NOMO-1 treated with DMSO at 0.1 percent for 48 hours (cell line): ENCODE measurements around the gene C9orf152.
A peak's percentile ranks its signal among the peaks of the same experiment; 100 is the strongest.
"Not testable (repeated sequence)": the region's sequence is repeated elsewhere in the genome, so short reads cannot be mapped to it uniquely, and the experiment has no call there.

ENCODE experiments used
- DNase-seq: peaks from one replicate; lab custom pipeline; 2025; ENCODE audit not compliant: unreplicated experiment; lab: John Stamatoyannopoulos, UW

The C9orf152 gene

DNA sequence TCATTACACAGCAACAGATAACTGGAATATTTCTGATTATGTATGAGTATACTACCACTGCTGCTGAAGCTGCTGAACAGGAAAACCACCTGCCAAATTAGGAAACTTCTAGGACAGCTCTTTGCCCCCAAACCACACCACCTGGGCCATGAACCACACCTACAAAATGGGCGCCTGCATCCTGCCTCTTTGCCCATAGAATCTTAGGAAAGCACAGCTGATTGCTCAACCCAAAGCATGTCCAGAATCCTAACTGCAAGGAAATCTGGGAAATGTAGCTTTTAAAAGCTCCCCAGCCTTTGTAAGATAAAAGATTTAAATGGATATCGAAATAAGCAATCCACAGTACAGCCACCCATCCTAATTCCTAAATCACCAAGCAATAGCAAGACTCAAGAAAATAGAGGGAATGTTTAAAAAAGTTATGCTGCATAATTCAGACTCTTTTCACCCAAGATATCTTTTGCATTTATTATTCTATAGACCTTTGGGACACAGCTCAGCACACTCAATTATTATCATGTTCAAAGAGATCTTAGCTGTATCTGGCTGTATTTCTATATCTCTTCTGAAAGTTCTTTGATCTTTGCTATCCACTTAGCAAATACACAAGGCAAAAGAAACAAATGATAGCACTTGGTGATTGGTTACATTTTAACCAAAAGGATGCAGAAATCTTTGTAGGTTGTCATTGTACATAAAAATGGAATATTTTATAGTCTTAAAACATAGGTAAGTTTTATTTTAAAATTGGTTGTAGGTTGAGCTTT lies 6.8 kb upstream of the C9orf152 start:
- DNase-seq, result no peak

DNA sequence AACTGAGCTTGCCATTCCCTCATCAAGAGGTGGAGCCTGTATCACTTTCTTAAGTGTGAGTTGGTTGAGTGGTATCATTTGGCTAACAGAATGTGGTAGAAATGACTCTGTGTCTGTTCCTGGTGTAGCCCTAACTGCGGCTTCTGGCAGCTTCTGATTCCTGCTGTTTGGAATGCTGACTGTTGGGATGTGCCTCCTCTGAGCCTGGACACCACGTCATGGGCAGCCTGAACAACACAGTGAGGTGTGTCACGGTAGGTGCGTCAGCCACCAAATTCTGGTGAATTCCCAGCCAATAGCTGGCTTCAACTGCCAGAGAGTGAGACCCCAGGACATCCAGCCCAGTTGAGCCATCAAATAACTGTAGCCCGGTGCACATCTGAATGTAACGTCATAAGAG lies 6.1 kb upstream of the C9orf152 start:
- no peak for DNase-seq

DNA sequence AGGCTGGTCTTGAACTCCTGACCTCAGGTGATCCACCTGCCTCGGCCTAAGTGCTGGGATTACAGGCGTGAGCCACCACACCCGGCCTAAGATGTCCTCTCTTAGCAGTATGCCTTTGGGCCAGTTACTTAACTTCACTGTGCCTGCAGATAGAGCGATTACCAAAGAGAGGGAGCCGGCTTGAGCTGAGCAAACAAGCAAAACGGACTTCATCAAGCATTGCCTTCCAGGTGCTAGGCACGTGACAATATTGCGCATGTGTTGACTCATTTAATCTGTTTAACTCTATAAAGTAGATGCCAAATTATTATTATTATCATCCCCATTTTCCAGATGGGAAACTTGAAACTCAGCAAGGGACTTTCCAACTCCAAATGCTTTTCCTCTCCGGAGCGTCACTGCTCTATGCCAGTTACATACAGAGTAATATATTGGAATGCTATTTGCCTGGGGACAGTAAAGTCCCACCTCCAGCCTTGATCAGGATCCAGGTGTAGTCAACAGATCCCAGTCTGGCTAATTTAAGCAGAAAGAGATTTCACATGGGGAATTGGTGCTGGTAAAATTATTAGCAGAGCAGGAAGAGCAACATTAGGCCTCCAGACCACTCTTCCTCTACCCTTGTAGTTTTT lies 5.6 kb upstream of the C9orf152 start:
- no peak for DNase-seq

DNA sequence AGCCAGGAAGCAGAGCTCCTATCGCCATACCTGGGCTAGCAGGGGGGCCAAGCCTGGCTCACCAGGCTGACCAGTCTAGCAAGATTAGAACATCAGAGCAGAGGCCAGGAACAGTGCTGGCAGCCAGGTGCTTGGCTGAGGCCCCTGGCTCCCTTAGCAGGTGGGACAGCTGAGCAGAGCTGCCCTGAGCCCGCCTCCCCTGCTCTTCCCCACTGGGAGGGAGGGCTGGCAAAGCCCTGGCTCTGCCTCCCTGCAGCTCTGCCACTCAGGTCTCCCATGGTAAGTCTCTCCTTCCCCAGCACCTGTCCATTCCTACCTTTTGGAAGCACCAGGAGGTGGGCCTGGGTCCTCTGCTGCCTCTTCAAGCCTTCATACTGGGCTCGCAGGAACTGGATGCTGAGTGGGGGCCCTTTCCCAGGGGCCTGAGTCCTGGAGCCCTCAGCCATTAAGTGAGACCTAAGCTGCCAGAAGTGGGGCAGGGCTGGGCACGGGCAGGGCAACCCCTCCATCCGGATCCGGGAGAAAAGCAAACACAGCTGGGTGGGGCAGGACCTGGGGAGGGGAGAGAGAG lies 803 bp downstream of the C9orf152 start:
- no peak for DNase-seq

DNA sequence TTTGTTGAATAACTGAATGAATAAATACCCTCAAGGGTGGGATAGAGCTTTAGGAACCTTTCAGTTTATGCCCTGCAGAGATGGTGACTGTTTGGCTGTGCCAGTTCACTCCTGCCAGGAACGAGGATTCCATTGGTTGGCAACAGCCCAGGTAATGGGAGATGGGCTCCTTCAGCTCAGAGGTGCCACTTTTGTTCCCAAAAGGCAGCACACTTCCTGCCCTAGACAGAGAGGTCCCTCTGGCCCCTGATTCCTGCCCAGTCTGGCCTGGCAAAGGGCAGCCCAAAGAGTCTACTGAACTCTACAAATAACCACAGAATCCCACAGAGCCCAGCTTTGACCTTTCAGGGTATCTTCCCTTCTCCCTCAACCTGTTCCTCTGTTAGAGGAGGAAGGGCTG lies 1.6 kb downstream of the C9orf152 start:
- no peak for DNase-seq

DNA sequence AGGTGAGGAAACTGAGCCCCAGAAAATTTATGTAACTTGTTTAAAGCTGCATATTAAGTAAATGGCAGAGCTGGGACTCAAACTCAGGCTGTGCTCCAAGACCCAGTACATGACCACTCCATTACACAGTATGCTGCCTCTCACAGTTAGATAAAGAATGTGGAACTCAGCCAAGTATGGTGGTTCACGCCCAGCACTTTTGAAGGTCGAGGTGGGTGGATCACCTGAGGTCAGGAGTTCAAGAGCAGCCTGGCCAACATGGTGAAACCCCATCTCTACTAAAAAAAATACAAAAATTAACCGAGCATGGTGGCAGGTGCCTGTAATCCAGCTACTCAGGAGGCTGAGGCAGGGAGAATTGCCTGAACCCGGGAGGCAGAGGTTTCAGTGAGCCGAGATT lies 2.3 kb downstream of the C9orf152 start:
- DNase-seq, result not testable (repeated sequence)

DNA sequence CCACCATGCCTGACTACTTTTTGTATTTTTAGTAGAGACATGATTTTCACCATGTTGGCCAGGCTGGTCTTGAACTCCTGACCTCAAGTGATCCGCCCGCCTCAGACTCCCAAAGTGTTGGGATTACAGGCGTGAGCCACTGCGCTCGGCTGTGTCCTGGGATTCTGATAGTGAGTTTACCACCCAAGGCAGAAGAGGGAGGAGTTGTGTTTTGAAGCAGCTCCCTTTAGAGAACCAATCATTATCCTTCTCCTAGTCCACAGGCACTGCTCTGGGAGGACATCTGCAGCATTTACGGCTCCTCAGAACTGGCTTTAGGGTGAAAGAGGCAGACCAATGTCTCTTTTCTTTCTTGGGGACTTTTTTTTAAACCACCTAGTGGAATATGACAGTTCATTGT lies 5.7 kb downstream of the C9orf152 start:
- DNase-seq, result no peak

DNA sequence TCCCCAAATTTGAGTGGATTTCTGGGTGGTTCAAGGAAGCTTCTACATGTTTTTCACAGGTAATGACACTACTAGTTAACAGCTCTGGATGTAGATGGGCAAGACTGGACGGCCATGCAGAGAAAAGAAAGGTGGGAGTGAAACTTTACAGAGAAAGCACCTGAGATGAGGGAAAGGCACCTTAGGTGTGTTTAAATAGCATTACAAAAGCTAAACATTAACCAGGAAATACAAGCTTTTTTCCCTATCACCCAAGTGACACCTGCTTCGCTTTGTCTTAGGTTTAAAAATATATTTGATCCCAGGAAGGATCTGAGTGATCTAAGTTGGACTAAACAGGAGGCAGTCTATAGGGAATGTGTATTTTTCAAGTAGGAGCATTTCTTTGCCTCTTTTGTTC lies 8.3 kb downstream of the C9orf152 start:
- no peak for DNase-seq

DNA sequence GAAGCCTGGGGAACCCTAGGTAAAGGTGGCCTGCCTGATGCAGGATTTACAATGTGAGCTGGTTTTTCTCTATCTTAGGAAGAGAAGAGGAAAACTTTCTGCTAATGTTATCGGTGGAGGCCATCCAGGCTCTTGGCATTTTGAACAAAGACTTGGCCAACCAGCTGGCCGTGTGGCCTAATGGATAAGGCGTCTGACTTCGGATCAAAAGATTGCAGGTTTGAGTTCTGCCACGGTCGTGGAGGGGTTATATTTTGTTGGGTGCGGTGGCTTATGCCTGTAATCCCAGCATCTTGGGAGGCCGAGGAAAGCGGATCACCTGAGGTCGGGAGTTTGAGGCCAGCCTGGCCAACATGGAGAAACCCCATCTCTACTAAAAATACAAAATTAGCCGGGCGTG lies 9.6 kb downstream of the C9orf152 start:
- no peak for DNase-seq

DNA sequence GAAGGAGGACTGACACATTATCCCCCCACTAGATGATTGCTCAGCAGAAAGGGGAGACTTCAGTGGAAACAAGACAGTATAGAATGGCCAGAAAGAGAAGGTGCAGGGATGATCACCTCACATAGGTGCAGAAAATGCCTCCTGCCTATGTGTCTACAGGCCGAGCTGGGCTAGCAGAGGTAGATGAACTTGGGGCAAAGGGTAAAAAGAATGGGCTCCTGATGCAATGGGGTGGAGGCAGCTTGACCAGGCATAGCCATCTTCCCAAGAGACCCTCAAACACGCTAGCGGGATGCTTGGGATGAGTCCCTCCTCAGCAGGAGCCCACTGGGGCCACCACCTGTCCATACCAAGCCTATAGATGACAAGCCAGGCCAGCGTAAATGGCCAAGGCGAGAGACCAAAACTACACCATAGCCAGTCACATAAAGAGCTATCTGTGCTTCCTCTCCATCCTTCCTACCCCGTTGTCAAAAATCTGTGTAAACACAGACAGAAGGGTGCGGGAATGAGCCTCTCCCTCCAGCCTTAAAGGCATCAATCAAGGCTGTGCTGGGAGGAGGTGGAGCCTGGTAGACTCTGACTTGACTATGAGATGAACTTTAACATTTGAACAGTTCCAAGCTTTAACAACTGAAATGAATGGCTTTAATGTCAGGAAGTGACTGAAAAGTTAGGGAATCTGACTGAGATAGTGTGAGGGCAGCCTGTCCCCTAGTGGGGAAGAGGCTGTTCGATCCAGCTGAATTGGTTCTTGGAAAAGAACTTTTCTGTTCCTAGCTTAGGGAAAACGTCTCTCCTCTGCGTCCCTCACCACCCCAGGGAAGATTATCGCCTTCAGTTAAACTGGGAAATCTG lies 10.4 kb downstream of the C9orf152 start:
- no peak for DNase-seq

DNA sequence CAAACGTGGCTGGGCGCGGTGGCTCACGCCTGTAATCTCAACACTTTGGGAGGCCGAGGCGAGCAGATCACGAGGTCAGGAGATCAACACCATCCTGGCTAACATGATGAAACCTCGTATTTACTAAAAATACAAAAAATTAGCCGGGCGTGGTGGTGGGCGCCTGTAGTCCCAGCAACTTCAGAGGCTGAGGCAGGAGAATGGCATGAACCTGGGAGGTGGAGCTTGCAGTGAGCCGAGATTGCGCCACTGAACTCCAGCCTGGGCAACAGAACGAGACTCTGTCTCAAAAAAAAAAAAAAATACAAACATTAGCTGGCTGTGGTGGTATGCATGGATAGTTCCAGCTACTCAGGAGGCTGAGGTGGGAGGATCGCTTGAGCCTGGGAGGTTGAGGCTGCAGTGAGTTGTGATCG lies 11.9 kb downstream of the C9orf152 start:
- not testable (repeated sequence) for DNase-seq

DNA sequence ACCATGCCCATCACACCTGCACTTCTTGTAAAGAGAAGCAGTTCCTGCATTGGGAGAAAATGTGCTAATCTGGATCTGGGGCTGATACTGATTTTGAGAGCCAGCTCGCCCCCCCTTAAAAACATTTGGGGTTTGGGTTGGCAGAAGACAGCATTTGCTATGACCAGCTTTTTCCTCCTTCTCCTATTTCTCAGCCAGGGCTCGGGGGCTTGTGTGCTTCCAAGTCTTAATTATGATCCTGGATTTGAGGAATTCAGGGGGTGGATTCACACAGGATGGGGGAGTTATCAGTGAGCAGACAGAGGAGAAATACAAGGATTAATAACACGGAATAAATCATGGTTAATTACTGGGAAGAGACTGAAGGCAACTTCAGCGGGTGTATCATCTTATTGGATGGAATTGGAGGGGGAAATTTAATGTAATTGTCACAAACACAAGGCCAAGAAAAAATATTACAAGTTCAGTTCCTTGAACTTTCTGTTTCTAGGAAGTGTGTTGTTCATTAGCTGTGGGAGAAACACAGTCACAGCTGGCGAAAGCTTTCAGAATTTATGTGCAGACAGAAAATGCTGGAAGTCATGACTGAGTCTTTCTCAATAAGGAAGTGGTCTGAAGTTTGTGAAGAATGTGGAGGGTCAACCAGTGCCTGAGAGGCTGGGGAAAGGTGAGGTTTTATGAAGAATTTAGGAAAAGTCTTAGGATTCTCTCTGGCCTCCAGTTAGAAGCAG lies 15.3 kb downstream of the C9orf152 start:
- peak; percentile 56 for DNase-seq

DNA sequence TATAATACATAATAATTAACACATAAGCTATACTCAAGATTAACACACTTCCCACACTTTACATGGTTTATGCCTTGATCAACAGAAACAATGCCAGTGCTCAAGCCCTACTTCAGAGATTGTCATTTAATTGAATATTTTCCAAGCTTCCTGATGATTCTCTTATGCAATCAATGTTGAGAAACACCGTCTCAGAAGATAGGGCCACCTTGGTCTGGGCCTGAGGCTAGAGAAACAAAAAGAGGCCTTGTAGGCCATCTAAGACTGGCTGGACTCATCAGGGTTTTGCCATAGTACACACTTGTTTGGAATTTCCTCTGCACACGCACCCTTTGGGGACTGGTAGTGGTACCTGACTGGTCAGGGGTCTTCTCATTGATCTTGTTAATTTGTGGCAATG lies 16.3 kb downstream of the C9orf152 start:
- no peak for DNase-seq

DNA sequence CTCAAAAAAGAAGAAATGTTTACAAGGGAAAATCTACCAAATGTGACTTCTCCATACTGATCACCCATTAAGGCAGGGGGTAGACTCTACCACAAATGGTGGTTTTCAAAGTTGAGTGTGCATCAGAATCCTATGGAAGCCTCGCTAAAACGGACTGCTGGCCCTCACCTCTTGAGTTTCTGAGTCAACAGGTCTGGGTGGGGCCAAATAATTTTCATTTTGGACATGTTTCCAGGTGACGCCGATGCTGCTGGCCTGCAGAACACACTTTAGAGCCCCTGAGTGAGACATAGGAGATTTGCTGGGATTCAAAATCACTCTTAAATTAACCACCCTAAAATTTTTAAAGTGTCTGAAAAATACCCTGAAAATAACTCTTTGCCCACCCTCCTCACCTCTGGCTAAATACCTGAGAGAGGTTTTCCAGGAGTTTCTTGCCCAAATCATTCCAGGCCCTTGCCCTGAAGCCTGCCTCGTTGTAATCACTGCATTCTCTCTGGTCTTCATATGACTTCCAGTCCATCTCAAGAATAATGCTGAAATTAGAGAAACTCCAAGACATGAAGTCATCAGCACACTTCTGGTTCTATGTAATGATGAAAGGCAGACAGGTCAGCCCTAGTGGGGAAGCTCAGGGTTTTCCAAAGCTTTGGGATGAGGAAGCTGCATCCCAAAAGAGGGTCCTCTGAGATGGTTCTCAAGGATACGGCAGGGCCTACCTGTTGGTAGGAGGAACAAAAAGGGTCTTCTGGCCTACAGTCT lies 18.2 kb downstream of the C9orf152 start:
- DNase-seq, result peak; percentile 18

DNA sequence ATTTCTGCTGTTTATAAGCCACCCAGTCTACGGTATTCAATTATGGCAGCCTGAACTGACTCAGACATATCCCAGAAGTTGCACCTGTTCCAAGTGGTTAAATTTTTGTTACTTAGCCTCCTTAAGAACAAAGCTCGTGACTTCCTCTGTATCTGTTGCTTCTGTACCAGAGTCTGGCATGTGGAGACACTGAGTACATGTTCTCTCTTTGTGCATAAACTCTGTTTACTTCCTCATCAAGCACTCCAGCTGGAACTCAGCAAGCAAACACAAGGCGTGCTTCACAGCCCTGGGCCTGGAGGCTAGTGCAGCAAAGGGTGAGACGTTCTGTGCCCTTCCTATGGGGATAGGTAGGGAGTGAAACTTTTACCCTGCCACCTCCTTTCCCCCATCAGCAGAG lies 19.0 kb downstream of the C9orf152 start:
- DNase-seq, result peak; percentile 68

DNA sequence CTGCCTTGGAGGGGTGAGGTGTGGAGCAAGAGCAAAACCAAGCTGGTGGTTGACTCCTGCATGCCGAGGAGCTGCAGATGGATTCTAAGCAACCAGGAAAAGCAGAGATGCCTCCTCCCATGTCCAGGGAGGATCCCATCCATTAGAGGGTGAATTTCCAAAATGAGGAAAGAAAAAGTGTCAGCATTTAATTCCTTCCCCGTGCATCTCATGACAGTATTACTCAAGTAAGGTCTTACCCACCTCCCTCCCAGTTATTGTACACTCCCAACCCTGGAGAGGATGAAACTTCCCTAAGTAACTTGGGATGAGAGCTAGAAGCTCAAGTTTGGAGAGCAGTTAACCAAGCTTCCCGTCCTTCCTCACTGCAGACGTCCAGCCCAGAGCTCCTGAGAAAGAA lies 19.9 kb downstream of the C9orf152 start:
- DNase-seq, result no peak

DNA sequence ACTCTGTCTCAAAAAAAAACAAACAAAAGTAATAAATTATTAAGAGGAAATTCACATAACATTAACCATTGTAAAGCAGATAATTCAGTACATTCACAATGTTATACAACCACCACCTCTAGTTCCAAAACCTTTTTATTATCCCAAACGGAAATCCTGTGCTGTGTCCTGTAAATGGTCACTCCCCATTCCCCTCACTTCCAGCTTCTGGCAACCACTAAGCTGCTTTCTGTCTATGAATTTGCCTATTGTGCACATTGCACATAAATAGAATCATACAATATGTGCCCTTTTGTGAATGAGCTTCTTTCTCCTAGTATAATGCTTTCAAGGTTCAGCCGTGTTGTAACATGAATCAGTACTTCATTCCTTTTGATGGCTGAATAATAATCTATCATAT lies 20.8 kb downstream of the C9orf152 start:
- no peak for DNase-seq

DNA sequence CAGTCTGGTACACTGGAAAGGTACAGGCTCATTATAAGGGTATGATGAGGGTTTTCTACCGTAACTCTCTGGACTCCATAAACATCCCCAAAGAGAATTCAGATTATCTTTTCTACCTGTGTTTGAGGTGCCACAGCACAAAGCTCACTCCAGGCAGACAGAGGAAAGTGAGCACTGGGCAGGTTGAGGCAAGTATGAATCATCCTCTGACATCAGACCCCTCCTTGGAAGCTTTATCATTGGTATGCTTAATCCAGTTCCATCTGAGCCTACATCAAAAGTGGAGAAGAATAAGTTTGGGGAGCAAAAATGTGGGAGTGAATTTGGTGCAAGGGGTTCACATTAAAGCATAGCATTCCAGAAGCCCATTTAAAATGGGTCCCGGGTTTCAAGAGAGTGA lies 21.7 kb downstream of the C9orf152 start:
- no peak for DNase-seq

DNA sequence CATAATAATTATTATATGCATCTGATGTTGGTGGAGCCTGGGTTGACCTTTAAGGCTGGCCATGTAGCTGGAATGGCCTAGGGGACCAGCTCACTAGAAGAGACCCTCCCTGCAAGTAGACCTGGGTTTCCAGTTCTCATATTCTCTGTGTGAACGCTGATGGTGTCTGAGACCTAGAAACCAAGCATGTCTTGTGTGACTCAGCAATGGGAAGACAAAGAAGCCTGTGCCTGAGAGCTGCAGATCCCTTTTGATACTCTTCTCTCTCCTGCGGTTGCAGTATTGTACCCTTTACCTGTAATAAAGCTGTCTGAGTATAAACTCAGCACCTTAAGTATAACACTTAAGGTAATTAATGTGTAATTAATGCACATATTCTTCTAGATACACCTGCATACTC lies 22.2 kb downstream of the C9orf152 start:
- DNase-seq, result no peak
